Measurements from ENCODE around the gene HNMT. TPM values are rescaled to one million over a fixed set of nuclear protein-coding genes. Genes with fewer than 3 reads are reported as not detected.
"Not testable (repeated sequence)": the region's sequence is repeated elsewhere in the genome, so short reads cannot be mapped to it uniquely, and the experiment has no call there.

Gene HNMT
- total RNA-seq, 1 experiment from 2014 or later = 4.1 TPM

- in situ Hi-C loops (cut with HindIII; ENCODE audit: low pct_unique_long_range_greater_than_20kb, low sequenced_read_pairs) = no loop called here
- no peak for ATAC-seq
- ChIA-PET POLR2A (no interaction called here), CTCF (no interaction called here)
- Histone ChIP-seq H3K9me3 (ENCODE audit: control insufficient read depth, insufficient read depth, low read depth, low read length) (no peaks in the 10 kb centered on the region), H3K36me3 (ENCODE audit: control insufficient read depth, insufficient read depth, low read length) (no peaks in the 10 kb centered on the region), H3K27me3 (ENCODE audit: control insufficient read depth, insufficient read depth, low read length) (no peaks in the 10 kb centered on the region), H3K4me1 (ENCODE audit: control insufficient read depth, insufficient read depth, low read length) (peaks cover 6% of the 10 kb centered on the region), H3K27ac (ENCODE audit: low read length) (no peak overlapping the region), H3K4me3 (ENCODE audit: low read depth in 2 of 2, low read length in 2 of 2) (no peak overlapping the region)
- BruUV-seq (replicated peaks) = no TSS peak
- intact Hi-C loops (cut with micrococcal nuclease; ENCODE audit: unreplicated experiment) = no loop called here
- no peak for DNase-seq (ENCODE audit: low read depth, low spot score)
- TF ChIP-seq TCF7L2 (IDR thresholded peaks at IDR 0.05; ENCODE audit: low read depth, low read length) = no peak
- no peak for TF ChIP-seq SIN3A (IDR thresholded peaks at IDR 0.05; ENCODE audit: borderline replicate concordance, insufficient read depth, low read depth, low read length)
- no peak for TF ChIP-seq POLR2AphosphoS5 (IDR thresholded peaks at IDR 0.05; ENCODE audit: low read depth, low read length)
- no peak for TF ChIP-seq CTCF (IDR thresholded peaks at IDR 0.05)
- TF ChIP-seq, protein P1, sequence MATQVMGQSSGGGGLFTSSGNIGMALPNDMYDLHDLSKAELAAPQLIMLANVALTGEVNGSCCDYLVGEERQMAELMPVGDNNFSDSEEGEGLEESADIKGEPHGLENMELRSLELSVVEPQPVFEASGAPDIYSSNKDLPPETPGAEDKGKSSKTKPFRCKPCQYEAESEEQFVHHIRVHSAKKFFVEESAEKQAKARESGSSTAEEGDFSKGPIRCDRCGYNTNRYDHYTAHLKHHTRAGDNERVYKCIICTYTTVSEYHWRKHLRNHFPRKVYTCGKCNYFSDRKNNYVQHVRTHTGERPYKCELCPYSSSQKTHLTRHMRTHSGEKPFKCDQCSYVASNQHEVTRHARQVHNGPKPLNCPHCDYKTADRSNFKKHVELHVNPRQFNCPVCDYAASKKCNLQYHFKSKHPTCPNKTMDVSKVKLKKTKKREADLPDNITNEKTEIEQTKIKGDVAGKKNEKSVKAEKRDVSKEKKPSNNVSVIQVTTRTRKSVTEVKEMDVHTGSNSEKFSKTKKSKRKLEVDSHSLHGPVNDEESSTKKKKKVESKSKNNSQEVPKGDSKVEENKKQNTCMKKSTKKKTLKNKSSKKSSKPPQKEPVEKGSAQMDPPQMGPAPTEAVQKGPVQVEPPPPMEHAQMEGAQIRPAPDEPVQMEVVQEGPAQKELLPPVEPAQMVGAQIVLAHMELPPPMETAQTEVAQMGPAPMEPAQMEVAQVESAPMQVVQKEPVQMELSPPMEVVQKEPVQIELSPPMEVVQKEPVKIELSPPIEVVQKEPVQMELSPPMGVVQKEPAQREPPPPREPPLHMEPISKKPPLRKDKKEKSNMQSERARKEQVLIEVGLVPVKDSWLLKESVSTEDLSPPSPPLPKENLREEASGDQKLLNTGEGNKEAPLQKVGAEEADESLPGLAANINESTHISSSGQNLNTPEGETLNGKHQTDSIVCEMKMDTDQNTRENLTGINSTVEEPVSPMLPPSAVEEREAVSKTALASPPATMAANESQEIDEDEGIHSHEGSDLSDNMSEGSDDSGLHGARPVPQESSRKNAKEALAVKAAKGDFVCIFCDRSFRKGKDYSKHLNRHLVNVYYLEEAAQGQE (IDR thresholded peaks at IDR 0.05; ENCODE audit: insufficient read depth in 1 of 2, low read depth in 2 of 2, low read length in 1 of 2) = no peak
Measured at GRCh38 chr2:137969418-137969765, 5.1 kb downstream of the HNMT start.

- no TSS peak for BruUV-seq (replicated peaks)
- no peak for ATAC-seq
- intact Hi-C loops (cut with micrococcal nuclease; ENCODE audit: unreplicated experiment) (no loop called here), in situ Hi-C loops (cut with HindIII; ENCODE audit: low pct_unique_long_range_greater_than_20kb, low sequenced_read_pairs) (no loop called here)
- H3K27me3 ChIP-seq (ENCODE audit: control insufficient read depth, insufficient read depth, low read length) = no peaks in the 10 kb centered on the region
- TF ChIP-seq CTCF (IDR thresholded peaks at IDR 0.05) (no peak), POLR2AphosphoS5 (IDR thresholded peaks at IDR 0.05; ENCODE audit: low read depth, low read length) (no peak), TCF7L2 (IDR thresholded peaks at IDR 0.05; ENCODE audit: low read depth, low read length) (no peak), SIN3A (IDR thresholded peaks at IDR 0.05; ENCODE audit: borderline replicate concordance, insufficient read depth, low read depth, low read length) (no peak)
- TF ChIP-seq, protein P1 (IDR thresholded peaks at IDR 0.05; ENCODE audit: insufficient read depth in 1 of 2, low read depth in 2 of 2, low read length in 1 of 2) = no peak
- ChIA-PET CTCF (no interaction called here), POLR2A (no interaction called here)
- no peaks in the 10 kb centered on the region for H3K9me3 ChIP-seq (ENCODE audit: control insufficient read depth, insufficient read depth, low read depth, low read length)
- H3K27ac ChIP-seq (ENCODE audit: low read length) = no peak overlapping the region; the same call in 1 of the 2 replicates
- no peaks in the 10 kb centered on the region for H3K36me3 ChIP-seq (ENCODE audit: control insufficient read depth, insufficient read depth, low read length)
- no peak for DNase-seq (ENCODE audit: low read depth, low spot score)
- no peak overlapping the region for H3K4me3 ChIP-seq (ENCODE audit: low read depth in 2 of 2, low read length in 2 of 2)
- H3K4me1 ChIP-seq (ENCODE audit: control insufficient read depth, insufficient read depth, low read length) = peaks cover 4% of the 10 kb centered on the region
Measured at GRCh38 chr2:137969876-137970275, 5.6 kb downstream of the HNMT start.

DNA sequence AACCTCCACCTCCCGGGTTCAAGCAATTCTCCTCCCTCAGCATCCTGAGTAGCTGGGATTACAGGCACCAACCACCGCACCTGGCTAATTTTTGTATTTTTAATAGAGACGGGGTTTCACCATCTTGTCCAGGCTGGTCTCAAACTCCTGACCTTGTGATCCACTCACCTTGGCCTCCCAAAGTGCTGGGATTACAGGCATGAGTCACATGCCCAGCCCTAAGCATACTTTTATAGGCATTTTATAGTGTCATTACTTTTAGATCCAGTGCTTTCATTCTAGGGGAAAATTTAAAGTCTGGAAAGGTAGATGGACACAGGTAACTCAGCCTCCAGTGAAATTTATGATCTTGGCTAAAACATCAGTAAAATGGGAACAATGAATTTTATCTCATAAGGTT lies 7.0 kb downstream of the HNMT start:
- H3K4me1 ChIP-seq (ENCODE audit: control insufficient read depth, insufficient read depth, low read length); H3K4me3 ChIP-seq (ENCODE audit: low read depth in 2 of 2, low read length in 2 of 2); DNase-seq (ENCODE audit: low read depth, low spot score); CTCF ChIA-PET; BruUV-seq (replicated peaks); intact Hi-C loops (cut with micrococcal nuclease; ENCODE audit: unreplicated experiment); H3K27me3 ChIP-seq (ENCODE audit: control insufficient read depth, insufficient read depth, low read length); in situ Hi-C loops (cut with HindIII; ENCODE audit: low pct_unique_long_range_greater_than_20kb, low sequenced_read_pairs); ATAC-seq; H3K27ac ChIP-seq (ENCODE audit: low read length); H3K36me3 ChIP-seq (ENCODE audit: control insufficient read depth, insufficient read depth, low read length); H3K9me3 ChIP-seq (ENCODE audit: control insufficient read depth, insufficient read depth, low read depth, low read length); POLR2A ChIA-PET: not testable (repeated sequence)
